HG03139 (cell line): ENCODE measurements around the gene PIGC.

Experiments used
- ATAC-seq: cut with Tn5 transposase; IDR thresholded peaks from one replicate; pipeline ENCODE4 v1.9.1; 2021; ENCODE audit not compliant: unreplicated experiment

The PIGC gene

DNA sequence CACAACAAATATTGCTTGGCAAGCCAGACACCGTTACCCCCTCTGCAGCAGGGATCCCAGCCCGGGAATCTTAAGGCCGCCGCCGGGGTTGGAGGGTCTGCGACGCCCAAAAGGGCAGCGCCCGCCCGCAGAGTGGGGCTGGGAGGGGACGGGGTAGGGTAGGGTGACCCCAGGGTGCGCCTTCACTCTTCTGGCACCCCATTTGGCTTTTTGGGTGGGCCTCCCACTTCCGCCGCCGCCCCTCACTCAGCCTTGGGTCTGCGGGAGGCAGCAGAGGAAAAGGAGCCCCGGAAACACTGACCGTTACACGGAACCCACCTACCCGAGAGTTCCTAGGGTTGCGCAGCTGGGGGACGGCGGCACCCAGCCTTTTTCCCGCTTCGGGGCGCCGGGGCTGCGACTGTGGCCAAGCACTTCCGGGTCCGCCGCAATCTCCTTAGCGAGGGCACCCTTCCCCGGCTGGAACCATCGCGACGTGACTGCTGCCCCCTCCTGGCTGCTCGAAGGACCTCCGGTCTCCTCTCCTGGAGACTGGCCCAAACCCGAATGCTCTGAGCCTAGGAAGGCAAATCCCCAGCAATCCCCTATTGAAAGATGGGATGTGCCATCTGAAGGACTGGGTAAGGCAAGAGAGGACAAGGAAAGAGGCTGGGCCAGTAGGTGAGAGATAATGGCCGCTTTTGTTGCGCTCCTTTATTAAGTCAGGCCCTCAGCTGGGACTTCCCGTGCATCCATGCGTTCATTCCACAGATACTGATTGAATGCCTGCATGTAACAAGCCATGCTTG, at the start of gene PIGC:
Gene PIGC (minus strand): TSS at position 404 of the 788 bp plus-strand sequence. CDS start 1,447 bp downstream, outside the sequence.
- ATAC-seq, result peak; percentile 98

DNA sequence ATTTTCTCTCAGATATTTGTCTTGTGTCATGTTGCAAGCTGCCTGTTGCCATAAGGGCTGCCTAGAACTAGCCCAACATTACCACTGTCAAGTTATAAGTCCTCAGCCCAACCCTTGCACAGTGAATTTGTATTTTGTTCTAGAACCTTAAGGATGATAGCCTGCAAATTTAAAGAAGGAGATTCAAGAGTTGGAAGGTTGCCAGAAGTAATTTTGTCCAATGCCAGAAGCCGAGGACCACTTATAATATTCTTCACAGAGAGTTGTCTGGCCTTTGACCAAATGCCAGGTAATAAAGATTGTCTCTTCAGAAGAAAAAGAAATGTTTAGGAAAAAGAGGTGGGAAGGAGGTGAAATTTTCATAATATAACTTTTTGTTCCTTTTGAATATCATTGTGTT, 48.6 kb upstream of the PIGC start:
- ATAC-seq, result no peak

DNA sequence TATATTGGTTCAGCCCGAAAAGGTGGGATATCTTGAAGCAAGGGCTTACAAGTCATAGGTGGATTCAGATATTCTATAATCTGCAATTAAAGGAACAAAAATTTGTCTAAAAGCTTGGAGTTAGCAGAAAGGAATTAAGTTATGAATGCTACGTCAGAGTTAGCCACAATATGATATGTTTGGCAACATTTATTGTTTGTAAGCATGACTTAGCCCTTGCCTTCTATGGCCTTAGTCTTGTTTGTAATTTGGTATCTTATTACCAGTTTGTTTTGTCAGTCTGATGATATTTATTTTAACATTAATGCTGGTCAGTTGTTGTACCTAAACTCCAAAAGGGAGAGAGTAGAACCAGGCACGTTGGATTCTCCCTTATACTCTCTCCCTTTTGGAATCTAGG, 46.0 kb upstream of the PIGC start:
- no peak for ATAC-seq

DNA sequence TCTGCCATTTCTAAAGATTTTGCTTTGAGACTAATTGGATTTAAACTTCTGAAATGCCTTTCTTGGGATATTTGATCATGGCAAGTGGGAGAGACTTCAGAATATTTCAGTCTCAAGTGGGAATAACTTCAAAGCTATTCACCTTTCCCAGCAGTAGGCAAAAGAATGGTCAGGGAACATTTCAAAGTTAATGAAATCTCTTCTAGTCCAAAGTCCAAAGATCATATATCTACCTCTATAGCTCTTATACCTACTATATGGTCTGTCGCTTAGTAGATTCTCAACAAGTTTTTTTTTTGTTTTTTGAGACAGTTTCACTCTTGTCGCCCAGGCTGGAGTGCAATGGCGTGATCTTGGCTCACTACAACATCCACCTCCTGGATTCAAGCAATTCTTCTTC, 44.5 kb upstream of the PIGC start:
- no peak for ATAC-seq

DNA sequence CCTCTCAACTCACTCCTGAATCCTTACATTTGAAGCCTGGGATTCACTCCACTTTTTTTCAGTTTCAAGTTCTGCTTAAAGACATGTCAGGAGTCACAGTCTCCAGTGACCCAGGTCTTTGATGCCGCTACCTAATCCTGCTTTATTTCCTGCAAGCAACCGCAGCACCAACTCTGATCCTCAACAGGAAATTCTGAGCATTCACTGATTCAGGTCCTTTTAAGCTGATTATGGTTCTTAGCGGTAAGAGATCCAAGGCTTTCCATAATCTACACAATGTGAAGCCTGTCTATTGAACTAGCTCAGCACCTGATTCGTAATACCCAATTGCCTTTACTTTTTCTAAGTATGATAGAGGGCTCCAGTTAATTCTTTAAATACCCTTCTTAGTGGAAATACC, 43.7 kb upstream of the PIGC start:
- ATAC-seq, result no peak

DNA sequence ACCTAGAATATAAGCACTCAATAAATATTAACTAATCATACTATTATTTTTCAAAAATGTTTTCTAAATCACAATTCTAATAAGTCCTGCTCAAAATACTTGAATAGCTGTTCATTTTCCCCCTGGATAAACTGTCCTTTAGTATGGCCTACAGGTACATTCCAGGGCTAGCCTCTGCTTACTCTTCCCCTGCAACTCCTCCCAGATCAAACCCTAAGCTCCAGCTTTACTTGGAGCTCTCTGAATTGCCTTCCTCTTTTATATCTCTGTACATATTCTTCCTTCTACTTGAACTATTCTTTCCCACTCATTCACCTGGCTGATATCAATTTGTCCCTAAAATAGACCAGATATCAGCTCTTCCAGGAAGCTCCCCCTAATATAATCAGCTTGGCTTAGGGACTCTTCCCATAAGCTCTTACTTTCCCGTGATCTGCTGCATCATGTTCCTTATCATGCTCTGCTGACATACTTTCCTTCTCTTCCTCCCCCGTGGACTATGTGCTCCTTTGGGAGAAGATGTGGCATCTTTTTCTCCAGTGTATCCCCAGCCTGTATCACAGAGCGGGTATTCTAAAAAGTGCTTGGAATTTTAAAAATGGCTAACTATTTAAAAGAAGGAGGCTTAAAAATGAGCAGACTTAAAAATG, 43.1 kb upstream of the PIGC start:
- no peak for ATAC-seq

DNA sequence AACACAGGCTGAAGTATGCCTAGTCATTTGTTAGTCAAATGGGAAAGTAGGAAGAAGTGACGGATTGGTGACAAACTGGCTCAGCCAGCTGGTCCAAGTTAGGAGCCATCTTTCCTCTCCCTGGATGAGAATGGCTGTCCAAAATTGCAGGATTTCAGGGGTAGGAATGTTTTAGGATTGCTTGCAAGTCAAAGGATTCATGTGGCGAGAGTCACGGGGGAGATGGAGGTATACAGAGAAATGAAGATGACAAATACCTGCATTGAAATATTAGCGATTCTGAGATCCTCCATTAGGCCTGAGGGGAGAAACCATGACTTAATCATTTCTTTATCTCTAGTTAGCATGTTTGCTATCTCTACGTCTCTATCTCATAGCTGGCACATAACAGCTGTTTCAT, 41.8 kb upstream of the PIGC start:
- no peak for ATAC-seq

DNA sequence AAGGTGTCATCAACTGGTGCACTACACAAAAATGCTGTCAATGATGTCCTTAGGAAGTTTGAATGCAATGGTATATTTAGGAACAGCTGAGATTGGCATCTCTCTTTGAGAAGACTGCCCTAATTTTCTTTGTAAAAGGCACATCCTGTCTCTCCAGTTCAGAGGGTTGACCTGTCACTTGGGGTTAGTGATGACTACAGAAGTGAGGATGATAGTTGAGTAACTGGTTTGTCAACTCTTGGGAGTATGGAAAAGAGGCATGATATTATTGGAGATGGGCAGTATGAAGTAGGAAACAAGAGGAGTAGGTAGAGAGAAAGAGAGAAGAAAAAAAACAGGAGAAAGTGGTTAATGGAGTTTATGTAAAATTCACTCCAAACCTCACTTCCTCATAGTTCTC, 40.4 kb upstream of the PIGC start:
- ATAC-seq, result no peak

DNA sequence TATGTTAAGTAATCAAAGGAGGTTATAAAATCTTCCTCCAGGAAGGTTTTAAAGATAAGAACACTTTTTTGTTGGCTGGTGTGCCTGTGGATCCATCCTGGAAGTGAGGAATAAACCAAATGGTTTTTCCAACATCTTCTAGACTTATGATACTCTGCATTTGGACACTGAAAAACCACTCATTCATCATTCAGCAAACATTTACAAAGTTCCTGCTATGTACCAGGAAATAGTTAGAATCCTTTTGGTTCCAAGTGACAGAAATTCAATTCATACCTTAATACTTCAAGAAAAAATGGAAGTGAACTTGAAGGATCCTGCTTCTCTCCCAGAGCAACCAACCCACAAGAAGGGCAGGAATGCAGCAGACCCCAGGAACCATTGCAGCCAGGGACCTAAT, 39.6 kb upstream of the PIGC start:
- ATAC-seq, result no peak

DNA sequence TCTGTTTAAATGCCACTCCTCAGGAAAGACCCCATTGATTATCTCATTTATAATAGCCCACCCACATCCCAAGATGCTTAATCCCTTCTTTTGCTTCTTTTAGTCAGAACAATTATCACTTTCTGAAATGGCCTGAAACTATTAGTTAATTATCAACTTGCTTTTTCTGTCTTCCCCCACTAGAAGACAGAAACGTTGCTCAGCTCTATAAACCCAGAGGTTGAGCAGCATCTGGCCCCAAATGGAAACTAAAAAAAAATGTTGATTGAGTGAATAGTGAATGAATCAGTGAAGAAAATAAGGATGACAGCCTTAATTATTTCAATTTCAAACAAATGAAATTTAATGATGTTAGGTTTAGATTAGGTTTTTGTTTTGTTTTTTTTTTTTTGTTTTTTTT, 38.2 kb upstream of the PIGC start:
- no peak for ATAC-seq

DNA sequence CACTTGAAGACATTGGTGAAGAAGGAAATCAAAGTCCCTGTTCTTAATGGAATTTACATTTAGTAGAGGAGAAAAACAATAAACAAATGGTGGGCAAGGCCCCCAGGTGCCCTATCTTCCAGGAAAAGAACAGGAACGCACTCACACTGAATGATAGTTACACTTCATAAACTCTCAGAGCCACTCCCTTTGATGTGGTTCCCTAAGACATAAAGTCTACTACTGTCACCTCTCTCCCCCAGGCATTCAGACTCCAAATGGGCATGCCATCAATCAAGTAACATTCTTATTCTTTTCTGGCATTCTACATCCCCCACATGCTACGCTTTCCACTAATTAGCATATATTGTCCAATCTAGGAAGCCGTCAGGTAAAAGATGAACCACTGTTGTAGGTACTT, 36.6 kb upstream of the PIGC start:
- no peak for ATAC-seq

DNA sequence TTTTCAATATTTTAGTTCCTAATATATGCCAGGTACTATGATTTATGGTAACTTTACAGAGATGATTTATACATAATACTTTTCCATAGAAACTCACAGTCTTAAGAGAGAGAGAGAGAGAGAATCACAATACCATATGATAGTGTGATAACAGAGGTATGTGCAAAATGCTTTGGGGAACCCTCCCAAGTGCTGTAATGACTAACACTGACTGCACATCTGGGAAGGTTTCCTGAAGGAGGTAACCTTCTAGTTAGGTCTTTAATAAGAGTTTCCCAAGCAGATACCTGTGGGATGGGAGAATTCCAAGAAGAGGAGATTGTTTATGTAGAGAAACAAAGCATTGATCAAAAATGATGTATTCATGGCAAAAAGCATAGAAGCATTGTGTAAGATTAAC, 34.6 kb upstream of the PIGC start:
- ATAC-seq, result no peak

DNA sequence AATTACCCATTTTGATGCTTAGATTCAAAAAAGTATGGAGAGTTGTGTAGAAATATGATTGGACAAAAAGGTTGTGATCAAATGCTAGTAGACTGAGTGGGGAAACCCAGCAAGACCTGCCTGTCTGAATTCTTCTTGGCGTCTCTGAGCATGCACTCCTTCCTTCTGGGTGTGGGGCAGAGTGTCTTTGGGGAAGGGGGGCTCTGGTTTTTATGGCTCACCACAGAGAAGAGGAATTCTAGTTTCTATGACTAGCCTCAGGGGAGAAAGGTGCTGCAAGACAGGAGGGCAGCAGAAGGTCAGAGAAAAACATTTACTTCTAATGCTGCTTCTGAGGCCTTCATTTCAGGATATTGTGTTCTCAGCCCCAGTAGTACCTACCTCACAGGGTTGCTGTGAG, 33.9 kb upstream of the PIGC start:
- no peak for ATAC-seq

DNA sequence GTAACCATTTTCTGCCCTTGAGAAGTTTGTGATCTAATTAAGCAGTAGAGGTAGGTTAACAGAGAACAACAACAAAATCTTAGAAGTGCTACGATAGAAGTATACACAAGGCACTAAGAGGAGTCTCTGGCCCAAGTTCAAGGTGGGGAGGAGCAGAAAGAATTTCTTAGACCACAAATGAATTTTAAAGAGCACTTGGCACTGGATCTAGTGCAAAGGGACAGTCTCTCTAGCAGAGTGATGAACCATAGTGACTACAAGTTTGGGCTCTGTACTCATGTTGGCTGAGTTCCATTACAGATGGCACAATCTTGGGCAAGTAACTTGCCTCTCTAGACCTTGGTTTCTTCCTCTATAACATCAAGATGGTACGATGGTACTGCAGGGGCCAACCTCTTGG, 33.3 kb upstream of the PIGC start:
- no peak for ATAC-seq

DNA sequence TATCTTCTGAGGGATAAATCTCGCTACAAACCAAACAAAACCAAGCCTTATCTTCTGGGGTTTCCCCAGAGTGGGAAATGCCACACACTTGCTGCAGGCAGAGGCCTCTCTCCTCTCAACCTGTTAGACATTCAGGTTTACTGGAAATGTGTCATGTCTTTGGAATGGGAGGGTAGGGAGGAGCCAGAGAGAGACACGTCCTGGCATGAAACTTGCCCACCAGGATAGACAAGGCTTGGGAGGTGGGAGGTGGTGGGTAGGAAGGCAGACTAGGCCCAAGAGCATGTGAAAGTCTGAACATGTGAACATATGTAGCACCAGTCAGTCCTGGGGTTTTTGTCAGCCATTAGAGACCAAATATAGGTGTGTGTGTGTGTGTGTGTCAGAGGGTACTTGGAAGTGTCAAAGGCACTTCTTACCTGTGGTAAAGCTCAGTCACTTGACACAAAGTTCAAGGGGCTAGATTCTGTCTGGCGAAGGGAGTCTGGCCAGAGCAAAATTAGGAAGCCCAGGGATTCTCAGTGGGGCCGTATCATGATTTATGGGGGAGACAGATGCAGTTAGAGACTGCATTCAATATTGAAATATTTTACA, 32.4 kb upstream of the PIGC start:
- ATAC-seq, result no peak

DNA sequence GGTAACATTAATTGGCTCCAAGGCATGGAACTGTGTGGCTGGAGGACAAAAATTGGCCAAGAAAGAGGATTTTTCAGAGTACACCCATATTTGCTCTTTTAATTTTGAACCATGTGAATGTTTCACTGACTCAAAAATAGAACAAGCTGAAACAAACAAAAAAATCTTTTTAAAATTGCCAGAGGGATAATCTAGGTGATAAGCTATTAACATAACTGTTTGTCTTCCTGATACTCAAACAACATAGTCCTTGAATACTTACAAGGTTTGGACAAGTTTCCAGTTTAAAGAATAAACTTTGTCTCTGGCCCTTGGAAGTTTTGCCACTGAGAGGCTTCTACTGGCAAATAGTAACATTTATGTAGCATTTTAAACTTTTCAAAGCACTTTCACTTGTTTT, 30.0 kb upstream of the PIGC start:
- ATAC-seq, result no peak

DNA sequence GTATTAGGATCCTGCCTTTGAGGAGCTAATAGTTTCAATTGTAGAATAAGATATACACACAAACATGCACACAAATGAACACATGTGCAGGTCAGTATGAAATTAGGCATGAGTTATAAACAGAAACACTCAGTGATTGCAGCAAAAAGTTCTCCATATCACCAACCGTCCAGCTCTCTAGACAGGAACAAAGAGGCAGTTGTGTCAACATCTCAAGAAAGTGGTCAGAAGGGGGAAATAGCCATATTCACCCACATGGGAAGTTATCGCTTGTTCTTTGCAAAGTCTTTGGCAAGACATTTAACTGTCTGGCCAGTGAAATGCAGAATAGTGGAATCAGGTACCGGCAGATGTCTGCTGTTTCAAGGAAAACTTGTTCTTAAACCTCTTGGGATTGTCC, 29.4 kb upstream of the PIGC start:
- no peak for ATAC-seq

DNA sequence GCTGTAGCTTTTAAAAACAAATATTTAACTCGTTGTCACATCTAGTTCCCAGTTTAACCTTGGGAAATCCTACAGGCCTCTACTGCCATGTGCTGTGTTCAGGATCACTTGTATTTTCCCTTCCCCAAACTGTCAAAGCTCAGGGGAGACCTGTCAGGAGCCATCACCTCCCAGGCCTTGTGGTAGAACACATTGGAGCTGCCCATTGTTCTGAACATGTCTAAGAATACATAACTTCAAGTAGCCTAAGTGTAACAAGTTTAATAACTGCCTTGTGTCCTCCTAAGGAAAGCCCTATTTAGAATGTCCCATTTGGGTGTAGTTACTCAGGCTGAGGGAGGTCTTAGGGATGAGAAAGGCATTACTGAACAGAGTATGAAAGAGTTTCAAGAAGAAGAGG, 28.6 kb upstream of the PIGC start:
- ATAC-seq, result no peak

DNA sequence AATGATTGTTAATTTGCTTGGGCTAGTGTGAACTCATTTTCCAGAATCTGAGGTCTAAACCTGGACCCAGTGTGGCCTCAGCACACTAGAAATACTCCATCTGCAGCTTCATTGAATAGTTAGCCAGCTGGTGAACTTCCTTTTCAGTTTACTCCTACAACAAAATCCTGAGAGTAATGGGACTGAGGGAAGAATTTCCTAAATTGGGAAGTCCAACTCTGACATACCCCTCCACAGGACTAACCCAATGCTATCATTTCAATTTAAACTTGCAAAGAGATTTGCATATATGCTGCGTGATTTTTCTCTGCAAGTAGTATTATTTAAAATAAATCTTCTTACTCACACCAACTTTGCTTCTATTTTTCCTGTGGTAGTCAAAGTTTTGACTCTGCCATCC, 27.8 kb upstream of the PIGC start:
- no peak for ATAC-seq

DNA sequence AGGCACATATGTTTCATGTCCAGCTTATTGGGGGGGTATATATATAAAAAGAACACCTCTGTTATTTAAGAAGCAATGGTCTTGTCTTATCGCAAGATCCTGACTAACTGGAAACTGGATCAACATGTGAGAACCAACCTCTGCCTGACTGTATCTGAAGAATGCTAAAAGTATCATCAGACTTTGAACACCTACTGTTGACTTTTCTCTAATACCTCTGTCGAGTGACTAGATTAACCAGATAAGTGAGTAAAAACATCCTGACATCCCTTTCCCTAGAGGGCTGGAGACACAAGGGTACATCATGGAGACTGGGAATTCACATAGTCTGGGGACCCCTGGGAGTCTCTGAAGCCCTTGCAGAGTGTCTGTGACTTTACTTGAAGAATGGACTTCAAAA, 26.3 kb upstream of the PIGC start:
- no peak for ATAC-seq

DNA sequence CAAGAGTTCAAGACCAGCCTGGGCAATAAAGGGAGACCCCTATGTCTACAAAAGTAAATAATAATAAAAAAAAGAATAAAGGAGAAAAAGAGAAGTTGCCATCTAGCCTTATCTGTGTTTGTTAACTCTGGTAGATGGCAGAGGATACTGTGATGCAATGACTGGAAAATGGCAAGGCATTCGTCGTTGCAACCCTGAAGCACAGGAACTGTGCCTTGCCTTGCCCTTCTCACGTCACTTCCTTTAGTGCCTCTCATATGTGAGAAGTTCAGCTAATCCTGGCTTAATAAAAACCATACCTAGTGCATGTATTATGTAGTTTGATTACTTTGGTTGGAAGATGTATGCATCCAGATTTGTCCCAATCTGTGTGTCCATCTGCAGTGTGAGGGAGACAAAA, 25.8 kb upstream of the PIGC start:
- no peak for ATAC-seq

DNA sequence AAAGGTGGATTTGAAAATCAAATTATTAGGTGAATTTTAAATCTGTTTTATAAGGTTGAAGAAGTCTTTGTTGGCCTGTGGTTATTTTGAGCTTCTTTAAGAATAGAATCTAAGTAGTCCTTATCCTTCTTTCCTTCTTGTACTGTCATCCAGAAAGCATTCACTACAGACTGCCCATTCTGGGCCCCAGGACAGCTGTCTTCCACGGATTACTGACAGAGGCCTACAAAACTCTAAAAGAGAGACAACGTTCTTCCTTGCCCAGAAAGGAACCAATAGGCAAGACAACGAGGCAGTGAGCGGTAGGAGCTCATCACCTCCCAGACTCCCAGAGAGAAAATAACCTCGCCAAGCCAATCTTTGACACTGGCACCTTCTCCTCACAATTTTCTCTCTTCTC, 24.4 kb upstream of the PIGC start:
- no peak for ATAC-seq

DNA sequence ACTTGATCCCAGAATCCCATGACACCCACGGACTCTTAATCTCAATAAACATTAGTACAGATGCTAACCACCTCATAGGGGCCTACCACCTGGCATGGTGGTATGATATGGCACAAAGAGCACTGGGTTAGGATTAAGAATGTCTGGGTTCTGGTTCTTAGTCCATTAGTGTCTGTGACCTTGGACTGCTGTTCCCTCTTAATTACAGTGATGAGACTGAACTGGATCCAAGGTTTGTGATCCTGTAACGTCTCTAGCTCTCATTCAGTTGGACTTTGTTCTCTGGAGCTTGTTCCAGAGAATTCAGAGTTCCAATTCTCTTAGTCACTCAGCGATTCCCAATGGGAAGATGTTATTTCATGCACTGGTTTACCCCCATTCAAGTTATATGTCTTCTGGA, 23.6 kb upstream of the PIGC start:
- no peak for ATAC-seq
